TTC549 (cell line): ENCODE results near the gene TRPM1.

Experiments
- FAIRE-seq: peaks from 2 replicates; lab custom pipeline; 2012; peaks lifted over from hg19 to GRCh38; lab: Jason Lieb, UNC

The TRPM1 gene

DNA sequence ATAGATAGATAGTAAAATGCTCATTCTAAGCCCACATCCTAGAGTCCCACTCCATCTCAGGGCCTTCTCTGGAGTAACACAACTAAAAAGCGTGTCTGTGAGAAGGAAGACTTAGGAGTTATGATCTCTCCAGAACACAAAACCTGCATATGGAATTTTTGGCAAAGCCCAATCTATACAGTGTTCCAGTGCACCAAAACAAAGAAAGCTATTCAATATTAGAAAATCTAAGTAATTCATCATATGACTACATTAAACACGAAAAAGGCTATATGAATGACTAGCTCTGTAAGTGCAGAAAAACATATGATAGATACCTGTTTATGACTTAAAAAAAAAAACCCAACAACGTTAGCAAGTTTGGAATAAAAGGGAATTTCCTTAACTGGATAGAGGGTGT, 137.8 kb downstream of the TRPM1 start:
- no peak for FAIRE-seq

GRCh38 chr15:30962659-30963058, 138.9 kb downstream of the TRPM1 start:
- FAIRE-seq, result no peak

- no peak for FAIRE-seq
Measured at GRCh38 chr15:30962079-30962478, 139.4 kb downstream of the TRPM1 start.

DNA sequence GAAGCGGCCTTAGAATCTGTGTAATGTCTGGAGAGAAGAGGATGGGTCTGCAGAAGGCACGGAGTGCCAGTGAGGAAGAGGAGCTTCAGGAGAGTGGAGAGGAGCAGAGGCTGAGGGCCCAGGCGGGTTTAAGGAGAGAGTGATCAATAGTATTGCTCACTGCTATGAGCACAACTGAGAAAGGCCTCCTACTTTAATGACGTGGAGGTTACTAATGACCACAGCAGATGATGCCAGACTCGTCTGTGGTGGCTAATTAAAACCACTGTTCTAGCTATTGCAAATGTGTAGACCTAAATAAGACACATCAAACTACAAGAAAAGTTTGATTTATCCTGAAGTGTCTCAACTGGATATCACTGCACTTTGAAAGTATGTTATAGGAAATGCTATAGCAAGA, 143.3 kb downstream of the TRPM1 start:
- no peak for FAIRE-seq

DNA sequence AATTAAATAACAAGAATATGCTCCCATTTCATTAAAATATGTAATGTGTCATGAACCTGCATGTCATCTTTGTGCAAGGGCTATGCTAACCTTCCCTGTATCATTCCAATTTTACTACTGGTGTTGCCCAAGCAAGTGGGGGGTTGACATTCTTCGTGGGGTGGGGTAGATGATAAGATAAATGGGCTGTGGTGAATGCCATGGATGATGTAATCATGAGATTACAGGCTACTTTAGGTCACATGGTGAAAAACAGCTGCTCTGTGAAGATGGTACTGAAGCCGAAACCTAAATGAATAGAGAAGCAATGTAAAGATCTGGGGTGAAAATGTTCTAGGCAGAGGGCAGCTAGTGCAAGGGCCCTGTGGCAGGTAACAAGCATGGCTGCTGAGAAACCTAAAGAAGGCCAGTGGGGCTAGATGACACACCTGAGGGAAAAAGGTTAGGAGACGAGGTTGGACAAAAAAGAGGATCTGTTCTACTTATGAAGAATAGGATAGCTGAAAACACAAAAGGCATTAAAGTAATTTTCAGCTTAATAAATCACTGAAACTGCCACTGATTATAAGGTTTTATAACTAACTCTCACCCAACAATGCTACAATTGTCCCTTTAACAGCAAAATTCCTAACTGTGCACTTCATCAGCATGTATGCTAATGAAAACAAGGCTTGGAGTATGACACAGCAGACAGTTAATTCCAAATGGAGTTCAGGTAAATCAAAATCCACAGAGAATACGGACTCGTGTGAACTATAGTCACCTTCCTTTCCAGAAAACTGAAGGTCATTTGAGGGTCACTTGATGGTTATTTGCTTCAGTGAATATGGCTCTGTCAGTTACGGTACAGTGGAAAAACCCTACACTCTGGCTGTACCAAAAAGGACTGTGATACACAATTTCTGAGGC, 145.1 kb downstream of the TRPM1 start:
- no peak for FAIRE-seq

DNA sequence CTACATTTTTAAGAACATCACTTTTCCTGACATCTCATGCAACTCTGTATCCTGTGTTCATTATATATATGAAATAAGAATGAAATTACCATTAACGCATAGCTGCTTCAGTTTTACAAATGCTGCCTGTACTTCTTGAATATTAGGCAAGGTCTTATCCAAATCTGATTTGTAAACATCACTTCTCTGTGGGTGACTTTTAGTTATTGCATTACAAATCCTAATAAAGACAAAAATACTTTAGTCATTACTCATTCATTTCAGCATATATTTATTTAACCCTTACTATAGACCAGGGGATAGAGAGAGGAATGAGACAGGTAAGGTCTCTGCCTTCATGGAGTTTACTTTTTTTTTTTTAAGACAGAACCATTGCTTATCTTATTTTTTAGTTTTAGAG, 146.9 kb downstream of the TRPM1 start:
- no peak for FAIRE-seq

DNA sequence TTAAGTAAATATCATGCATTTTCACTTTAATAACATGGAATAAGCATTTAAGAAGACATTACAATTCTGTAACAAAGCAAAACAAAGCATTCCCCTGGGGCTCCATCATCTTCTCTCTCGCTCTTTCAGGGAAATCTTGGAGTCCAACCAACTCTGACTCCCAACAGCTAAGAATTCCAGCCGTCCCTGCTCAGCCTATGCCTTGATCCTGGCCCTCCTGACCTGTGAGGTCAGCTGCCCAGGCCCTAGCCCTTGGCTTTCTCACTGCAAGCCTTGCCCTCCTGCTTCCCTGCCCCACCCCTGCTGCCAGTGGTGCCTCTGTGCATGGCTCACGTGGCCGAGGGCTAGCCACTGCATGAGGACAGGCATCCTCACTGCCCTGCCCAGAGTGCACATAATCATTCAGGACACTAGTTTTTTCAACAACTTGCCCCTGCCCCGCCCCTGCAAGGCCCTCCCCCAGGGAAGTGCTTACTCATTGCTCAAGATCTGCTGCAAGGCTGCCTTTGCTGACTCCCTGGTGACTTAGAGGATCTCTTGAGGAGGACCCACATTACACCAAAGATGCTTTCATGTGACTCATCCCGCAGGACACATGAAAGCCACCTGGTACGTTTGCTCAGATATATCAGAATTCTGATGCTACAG, 147.7 kb downstream of the TRPM1 start:
- no peak for FAIRE-seq

- FAIRE-seq, result no peak
Measured at GRCh38 chr15:30953183-30953582, 148.3 kb downstream of the TRPM1 start.
